HCT116 (cell line): ENCODE results near the gene ZNF488. TPM values are rescaled to one million over a fixed set of nuclear protein-coding genes. Genes with fewer than 3 reads are reported as not detected.

ENCODE experiments used
- ATAC-seq: fragments of 200-7000 bp; cut with Tn5 transposase; 2 replicates; pipeline ENCODE4 v1.9.1; 2020; ENCODE audit warnings: mild to moderate bottlenecking, moderate library complexity
- BruUV-seq: library from RNA; stranded (reverse); fragments of 400-500 nt; replicated peaks from 2 replicates; lab custom pipeline; 2021; lab: Mats Ljungman, UMichigan
- CTCF ChIA-PET: fragments of 300-600 bp; sonication (Branson Sonifier 250); formaldehyde crosslinking; loops from one replicate; lab custom pipeline; 2021; ENCODE audit warnings: antibody characterized with exemption; lab: Charles Lee
- POLR2A ChIA-PET: fragments of 300-600, 350-600 bp; sonication (Branson Sonifier 250); formaldehyde crosslinking; loops from one replicate; lab custom pipeline; 2021; ENCODE audit warnings: antibody characterized with exemption; lab: Charles Lee
- RAD21 ChIA-PET, 2 experiments: fragments of 300-600 bp; sonication (Branson Sonifier 250); formaldehyde crosslinking; loops; one replicate each; lab custom pipeline; 2023; ENCODE audit warnings: low total read pairs in 2 of 2; ENCODE audit not compliant: uncharacterized antibody in 2 of 2, unreplicated experiment in 2 of 2, low non-redundant PET in 1 of 2; lab: Charles Lee
- DNase-seq: peaks from one replicate; pipeline ENCODE4 v3.0.0-alpha.2; 2010; ENCODE audit warnings: low read depth, low spot score
- H2AFZ ChIP-seq: fragments of 200-600 bp; shearing (Covaris generic), sonication (generic); 2 replicates; pipeline ENCODE4 v1.6.1; 2017; ENCODE audit warnings: low read depth, mixed run types, mixed read lengths, antibody characterized with exemption, low read length; ENCODE audit not compliant: poor library complexity, severe bottlenecking
- H3K27ac ChIP-seq: 2 replicates; pipeline ENCODE4 v1.5.1; 2012; ENCODE audit warnings: low read depth, low read length
- H3K27me3 ChIP-seq: fragments of 200-600 bp; sonication (generic); 2 replicates; pipeline ENCODE4 v1.6.1; 2016; ENCODE audit warnings: mixed run types, low read length, mixed read lengths; ENCODE audit not compliant: insufficient read depth
- H3K36me3 ChIP-seq, 2 experiments: fragments of 200-500 bp in 1 of 2; fragments of 200-600 bp in 1 of 2; sonication (Bioruptor generic) in 1 of 2; sonication (generic) in 1 of 2; 2 replicates each; pipeline versions ENCODE4 v1.5.1 to v1.6.1; 2014 to 2016; ENCODE audit warnings: low read length in 2 of 2, inconsistent platforms in 1 of 2, mixed read lengths in 1 of 2, mixed run types in 1 of 2; ENCODE audit not compliant: insufficient read depth in 2 of 2, control insufficient read depth in 1 of 2
- H3K4me1 ChIP-seq, 2 experiments: fragments of 200-600 bp in 1 of 2; sonication (generic) in 1 of 2; 2 replicates each; pipeline versions ENCODE4 v1.5.1 to v1.6.1; 2012 to 2017; ENCODE audit warnings: low read length in 2 of 2, inconsistent platforms in 1 of 2, mild to moderate bottlenecking in 1 of 2, mixed read lengths in 1 of 2, mixed run types in 1 of 2, moderate library complexity in 1 of 2; ENCODE audit not compliant: insufficient read depth in 2 of 2, control insufficient read depth in 1 of 2
- H3K4me2 ChIP-seq: fragments of 200-600 bp; sonication (generic); 2 replicates; pipeline ENCODE4 v1.6.1; 2017; ENCODE audit warnings: mixed run types, low read length, mixed read lengths
- H3K4me3 ChIP-seq, 2 experiments: fragments of 200-600 bp in 1 of 2; sonication (generic) in 1 of 2; replicated peaks in 1 of 2; 2 replicates each; pipeline ENCODE4 v1.5.1; 2011 to 2016; ENCODE audit warnings: low read length in 2 of 2, control low read depth in 1 of 2, low read depth in 1 of 2, mild to moderate bottlenecking in 1 of 2, mixed read lengths in 1 of 2, mixed run types in 1 of 2
- H3K79me2 ChIP-seq: fragments of 200-600 bp; sonication (generic); 2 replicates; pipeline ENCODE4 v1.6.1; 2017; ENCODE audit warnings: mild to moderate bottlenecking, mixed run types, low read length, moderate library complexity, mixed read lengths; ENCODE audit not compliant: insufficient read depth
- H3K9ac ChIP-seq: fragments of 200-600 bp; sonication (generic); 2 replicates; pipeline ENCODE4 v1.6.1; 2016; ENCODE audit warnings: low read length, mixed read lengths
- H3K9me2 ChIP-seq: fragments of 200-600 bp; sonication (generic), shearing (Covaris generic); 2 replicates; pipeline ENCODE4 v1.6.1; 2017; ENCODE audit warnings: mixed run types, mild to moderate bottlenecking, moderate library complexity; ENCODE audit not compliant: insufficient read depth
- H3K9me3 ChIP-seq, 2 experiments: fragments of 200-500 bp in 1 of 2; fragments of 200-600 bp in 1 of 2; sonication (Bioruptor generic) in 1 of 2; sonication (generic) in 1 of 2; 2 replicates each; pipeline ENCODE4 v1.6.1; 2014 to 2017; ENCODE audit warnings: low read length in 2 of 2, mixed read lengths in 2 of 2, inconsistent platforms in 1 of 2, low read depth in 1 of 2, mild to moderate bottlenecking in 1 of 2, mixed run types in 1 of 2, moderate library complexity in 1 of 2; ENCODE audit not compliant: control insufficient read depth in 1 of 2, insufficient read depth in 1 of 2
- H4K20me1 ChIP-seq: fragments of 200-600 bp; sonication (generic), shearing (Covaris generic); 2 replicates; pipeline ENCODE4 v1.6.1; 2017; ENCODE audit warnings: mixed run types, mild to moderate bottlenecking, moderate library complexity; ENCODE audit not compliant: insufficient read depth
- ATF3 ChIP-seq: IDR thresholded peaks from 2 replicates; pipeline ENCODE4 v1.6.1; 2012
- ELF1 ChIP-seq: IDR thresholded peaks from 2 replicates; pipeline ENCODE4 v1.6.1; 2012; ENCODE audit warnings: low read depth, borderline replicate concordance
- POLR2A ChIP-seq: IDR thresholded peaks from 2 replicates; pipeline ENCODE4 v1.7.0; 2011; ENCODE audit warnings: borderline replicate concordance; ENCODE audit not compliant: insufficient read depth, insufficient read length; ENCODE audit errors: extremely low read depth
- SIN3A ChIP-seq: IDR thresholded peaks from 2 replicates; pipeline ENCODE4 v1.6.1; 2012; ENCODE audit warnings: low read depth
- TCF7L2 ChIP-seq: IDR thresholded peaks from 2 replicates; pipeline ENCODE4 v1.7.0; 2011; ENCODE audit warnings: borderline replicate concordance, inconsistent platforms; ENCODE audit not compliant: insufficient read depth, insufficient read length; ENCODE audit errors: extremely low read depth
- ZNF274 ChIP-seq: fragments of 200-500 bp; sonication (Bioruptor generic); IDR thresholded peaks from 2 replicates; pipeline ENCODE4 v1.6.1; 2014; ENCODE audit warnings: mild to moderate bottlenecking, low read depth, low read length, inconsistent platforms
- intact Hi-C: fragments of 100-400 bp; cut with micrococcal nuclease; formaldehyde crosslinking; loops from 2 replicates; pipeline ENCODE4 v1.10.0; 2022
- total RNA-seq: library from RNA; stranded (reverse); gene quantifications from one replicate; pipeline ENCODE4 v1.2.1, GENCODE V29; 2021; ENCODE audit not compliant: unreplicated experiment

Gene ZNF488
- total RNA-seq, 1 experiment from 2014 or later = 3.9 TPM

GRCh38 chr10:47330804-47331203 lies 53.3 kb downstream of the ZNF488 start:
- POLR2A ChIA-PET = no interaction called here

GRCh38 chr10:47330366-47330765 lies 53.7 kb downstream of the ZNF488 start:
- ChIA-PET RAD21 (no interaction called here), POLR2A (no interaction called here), CTCF (no interaction called here)
- Histone ChIP-seq H3K4me1 (peaks cover 4 to 19% of the 10 kb centered on the region in 2 experiments; a peak in 2 of 4 replicates), H3K4me3 (no peak overlapping the region), H3K27me3 (0 out of 2 replicates have a peak, but pooled peaks cover 9% of the 10 kb centered on the region), H3K27ac (no peak overlapping the region), H3K9me3 (no peaks in the 10 kb centered on the region), H2AFZ (no peak overlapping the region), H3K9me2 (no peaks in the 10 kb centered on the region), H4K20me1 (no peaks in the 10 kb centered on the region), H3K9ac (no peak overlapping the region), H3K79me2 (no peaks in the 10 kb centered on the region), H3K4me2 (no peak overlapping the region), H3K36me3 (no peaks in the 10 kb centered on the region)
- DNase-seq (no peak), ATAC-seq (no peak)
- intact Hi-C loops = no loop called here
- TF ChIP-seq ATF3 (no peak), TCF7L2 (no peak), ZNF274 (no peak), POLR2A (no peak), SIN3A (no peak)
- BruUV-seq = no TSS peak

More at GRCh38 chr10:47330804-47331203, 53.3 kb downstream of the ZNF488 start:
- Histone ChIP-seq H3K79me2 (no peaks in the 10 kb centered on the region), H3K9me3 (no peaks in the 10 kb centered on the region), H4K20me1 (no peaks in the 10 kb centered on the region), H3K27ac (no peak overlapping the region), H3K4me2 (no peak overlapping the region), H3K4me1 (peaks cover 4 to 19% of the 10 kb centered on the region in 2 experiments; a peak in 2 of 4 replicates), H3K4me3 (no peak overlapping the region), H3K9me2 (no peaks in the 10 kb centered on the region), H3K27me3 (0 out of 2 replicates have a peak, but pooled peaks cover 9% of the 10 kb centered on the region), H3K9ac (no peak overlapping the region), H2AFZ (no peak overlapping the region), H3K36me3 (no peaks in the 10 kb centered on the region)
- ChIA-PET RAD21 (no interaction called here), CTCF (no interaction called here)
- no TSS peak for BruUV-seq
- intact Hi-C loops = no loop called here
- DNase-seq (no peak), ATAC-seq (peak; percentile 61)
- TF ChIP-seq ZNF274 (no peak), ELF1 (no peak)
